A549 (cell line): ENCODE measurements around the gene CLEC2L. TPM values are rescaled to one million over a fixed set of nuclear protein-coding genes. Genes with fewer than 3 reads are reported as not detected.

ENCODE experiments used
- ATAC-seq, 2 experiments: fragments of 200-7000 bp in 1 of 2; fragments of >200 bp in 1 of 2; cut with Nextera tagmentation in 1 of 2; cut with Tn5 transposase in 1 of 2; 3 replicates each; pipeline versions ENCODE4 v1.8.0 to v1.9.1; 2018 to 2020; ENCODE audit warnings: mild to moderate bottlenecking in 1 of 2, moderate library complexity in 1 of 2
- CTCF ChIA-PET: fragments of 300-600 bp; sonication (Branson Sonifier 250); formaldehyde crosslinking; extraction: SDS; loops from one replicate; lab custom pipeline; 2021; ENCODE audit warnings: antibody characterized with exemption, inconsistent platforms; lab: Yijun Ruan, JAX
- POLR2A ChIA-PET: fragments of 350-600 bp; formaldehyde crosslinking; extraction: SDS; loops from one replicate; lab custom pipeline; 2021; ENCODE audit warnings: antibody characterized with exemption, inconsistent platforms; lab: Yijun Ruan, JAX
- DNase-seq, 2 experiments: peaks; one replicate each; pipeline versions ENCODE4 v3.0.0 to v3.0.0-alpha.2; 2011 to 2016; ENCODE audit warnings: low read depth in 1 of 2, low spot score in 1 of 2
- FAIRE-seq: peaks from 2 replicates; lab custom pipeline; 2011; peaks lifted over from hg19 to GRCh38; lab: Jason Lieb, UNC
- H3K27ac ChIP-seq, 2 experiments: fragments of >200 bp; sonication (Bioruptor Twin); formaldehyde crosslinking; 3 replicates each; pipeline ENCODE4 v1.5.1; 2016 to 2017
- H3K4me1 ChIP-seq: fragments of >200 bp; sonication (Bioruptor Twin); formaldehyde crosslinking; 3 replicates; pipeline ENCODE4 v1.6.1; 2016
- H3K4me2 ChIP-seq: fragments of >200 bp; sonication (Bioruptor Twin); formaldehyde crosslinking; 3 replicates; pipeline ENCODE4 v1.6.1; 2016
- H3K4me3 ChIP-seq: fragments of >200 bp; sonication (Bioruptor Twin); formaldehyde crosslinking; 3 replicates; pipeline ENCODE4 v1.5.1; 2016
- H3K9me3 ChIP-seq: fragments of >200 bp; sonication (Bioruptor Twin); formaldehyde crosslinking; 3 replicates; pipeline ENCODE4 v1.6.1; 2016
- BCL3 ChIP-seq: fragments of >200 bp; sonication (Bioruptor Twin); formaldehyde crosslinking; IDR thresholded peaks from 3 replicates; pipeline ENCODE4 v1.6.1; 2016
- EHMT2 ChIP-seq: fragments of 200-600 bp; sonication (generic); IDR thresholded peaks from 2 replicates; pipeline ENCODE4 v1.6.1; 2016; ENCODE audit warnings: antibody characterized with exemption, low read depth, mild to moderate bottlenecking, moderate library complexity
- ELK1 ChIP-seq: fragments of 150-350 bp; IDR thresholded peaks from 2 replicates; pipeline ENCODE4 v1.6.1; 2014; ENCODE audit warnings: low read depth, mild to moderate bottlenecking, low read length
- FOSL2 ChIP-seq, 2 experiments: fragments of 450-650 bp in 1 of 2; fragments of >200 bp in 1 of 2; sonication (Bioruptor Twin) in 1 of 2; formaldehyde crosslinking; IDR thresholded peaks; 2 replicates each; pipeline versions ENCODE4 v1.5.0 to v1.6.1; 2016 to 2020; ENCODE audit warnings: mild to moderate bottlenecking in 1 of 2, moderate library complexity in 1 of 2
- HOXA7 ChIP-seq: fragments of 250-450 bp; sonication (Bioruptor Pico); IDR thresholded peaks from 2 replicates; pipeline ENCODE4 v1.5.0; 2020; ENCODE audit warnings: mild to moderate bottlenecking, moderate library complexity
- JUNB ChIP-seq: fragments of >200 bp; sonication (Bioruptor Twin); formaldehyde crosslinking; IDR thresholded peaks from 2 replicates; pipeline ENCODE4 v1.6.1; 2016
- KDM1A ChIP-seq: fragments of 200-600 bp; sonication (generic); IDR thresholded peaks from 2 replicates; pipeline ENCODE4 v1.6.1; 2016; ENCODE audit warnings: low read depth, mild to moderate bottlenecking
- MAX ChIP-seq: IDR thresholded peaks from 2 replicates; pipeline ENCODE4 v1.6.1; 2012
- NR3C1 ChIP-seq: fragments of >200 bp; sonication (Bioruptor Twin); formaldehyde crosslinking; IDR thresholded peaks from 3 replicates; pipeline ENCODE4 v1.6.1; 2017
- RNF2 ChIP-seq: fragments of 200-600 bp; sonication (generic); IDR thresholded peaks from 2 replicates; pipeline ENCODE4 v1.6.1; 2016; ENCODE audit warnings: low read depth, mild to moderate bottlenecking, antibody characterized with exemption, moderate library complexity, borderline replicate concordance
- SMC3 ChIP-seq: fragments of >200 bp; sonication (Bioruptor Twin); formaldehyde crosslinking; IDR thresholded peaks from 3 replicates; pipeline ENCODE4 v1.6.1; 2018; ENCODE audit warnings: inconsistent platforms
- SREBF2 ChIP-seq: fragments of 450-650 bp; IDR thresholded peaks from 2 replicates; pipeline ENCODE4 v1.6.1; 2014; ENCODE audit warnings: mild to moderate bottlenecking, moderate library complexity
- TFCP2L1 ChIP-seq: fragments of 250-450 bp; sonication (Bioruptor Pico); IDR thresholded peaks from 2 replicates; pipeline ENCODE4 v1.5.0; 2021; ENCODE audit warnings: mild to moderate bottlenecking
- ZNF302 ChIP-seq: fragments of 250-450 bp; sonication (Bioruptor Pico); IDR thresholded peaks from 2 replicates; pipeline ENCODE4 v1.9.0; 2021; ENCODE audit warnings: inconsistent platforms, mild to moderate bottlenecking, moderate library complexity
- WGBS: methylation state at CpG from one replicate; pipeline ENCODE4 v1.1.6; 2017; ENCODE audit errors: missing lambda C conversion rate; 5-methylcytosine and 5-hydroxymethylcytosine counted together
- polyA plus RNA-seq, 4 experiments: library from polyadenylated mRNA; depleted of rRNA in 3 of 4; stranded (reverse); fragments of >200 nt; fragmentation: RNase III in 1 of 4; extraction: RNeasy Plus Mini Kit Qiagen cat#74134 plus additional on column Dnase treatment in 1 of 4; gene quantifications; 2 replicates in 3 of 4; 3 replicates in 1 of 4; pipeline ENCODE4 v1.2.3, GENCODE V29; 2011 to 2017
- TF ChIP-seq, protein P1 (sequence below): fragments of 450-650 bp; IDR thresholded peaks from 2 replicates; pipeline ENCODE4 v1.6.1; 2014; ENCODE audit warnings: antibody characterized with exemption
- TF ChIP-seq, protein P2 (sequence below): IDR thresholded peaks from 2 replicates; pipeline ENCODE4 v1.6.1; 2012

Gene CLEC2L
- polyA plus RNA-seq, 2 of the 4 experiments (the other 2 are of a cell fraction) = 0.28 TPM; not detected in 1

DNA sequence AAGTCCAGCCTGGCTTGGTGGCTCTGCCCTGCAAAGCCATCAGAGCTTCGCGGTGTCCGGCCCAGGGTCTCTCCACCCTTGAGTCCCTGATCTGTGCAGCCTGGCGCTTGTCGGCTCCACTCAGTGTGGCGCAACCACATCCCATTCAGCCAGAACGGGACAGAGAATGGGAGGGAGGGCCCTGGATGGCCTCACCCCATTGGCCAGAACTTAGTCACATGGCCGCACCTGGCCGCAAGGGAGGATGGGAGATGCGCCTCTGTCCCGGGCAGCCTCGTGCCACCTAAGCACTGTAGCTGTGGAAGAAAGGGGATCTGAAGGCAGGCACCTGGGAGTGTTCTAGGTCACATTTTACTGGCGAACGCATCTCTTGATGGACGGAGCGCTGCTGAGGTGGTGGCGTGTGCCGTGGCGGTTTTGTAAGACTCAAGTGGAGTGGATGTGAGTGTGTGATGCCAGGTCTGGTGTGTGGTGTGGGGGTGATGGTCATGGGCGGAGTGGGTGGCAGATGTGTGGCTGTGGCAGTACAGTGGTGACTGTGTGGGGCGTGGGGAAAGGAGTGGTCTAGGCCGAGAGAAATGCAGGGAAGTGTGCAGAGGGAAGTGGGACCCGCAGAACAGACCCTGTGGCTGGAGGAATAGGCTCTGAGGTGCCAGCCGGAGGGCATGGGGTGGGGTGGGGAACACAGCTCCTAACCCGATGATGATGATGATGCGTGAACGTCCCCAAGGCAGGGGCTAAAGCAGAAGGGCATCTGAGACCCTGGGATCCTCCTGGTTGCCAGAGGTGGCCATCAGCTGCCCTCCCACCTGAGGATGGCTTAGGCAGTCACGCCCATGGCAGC, 19.0 kb downstream of the CLEC2L start (continued):
- TF ChIP-seq KDM1A (no peak), SREBF2 (no peak), EHMT2 (no peak), JUNB (no peak)

DNA sequence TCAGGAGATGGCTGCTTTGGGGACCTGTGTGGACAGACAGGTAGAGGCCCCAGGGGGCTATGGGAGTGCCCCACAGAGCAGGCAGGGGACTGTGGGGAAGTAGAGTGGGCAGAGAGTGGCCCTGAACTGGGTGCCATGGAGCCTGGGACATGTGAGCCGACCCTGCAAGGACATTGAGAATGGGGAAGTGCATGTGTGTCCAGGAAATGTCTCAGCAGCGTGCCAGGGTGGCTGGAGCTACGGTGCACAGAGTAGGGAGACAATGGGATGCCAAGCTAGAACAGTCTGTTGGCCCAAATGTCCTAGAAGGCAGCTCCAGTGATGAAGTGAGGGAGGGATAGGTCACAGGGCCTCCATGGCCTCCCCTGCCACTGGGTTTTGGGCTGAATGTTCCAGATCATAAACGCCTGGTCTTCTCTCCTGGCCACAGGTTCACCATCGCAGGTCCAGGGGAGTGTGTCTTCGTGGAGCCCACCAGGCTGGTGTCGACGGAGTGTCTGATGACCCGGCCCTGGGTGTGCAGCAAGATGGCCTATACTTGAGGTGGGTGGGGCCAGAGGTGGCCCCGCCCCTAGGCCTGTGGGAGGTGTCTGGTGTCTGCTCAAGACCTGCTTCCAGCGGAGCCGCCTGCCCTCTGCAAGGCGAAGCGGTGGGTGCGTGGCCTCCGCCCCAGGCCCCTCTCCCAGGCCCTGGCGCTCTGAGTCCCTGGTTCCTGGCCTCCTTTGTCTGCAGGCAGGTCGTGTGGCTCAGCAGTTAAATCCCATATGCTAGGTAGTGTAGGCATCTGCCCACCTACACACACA, 20.5 kb downstream of the CLEC2L start:
- no peak for TF ChIP-seq TFCP2L1 (CRISPR knock-in tag)
- no peak for TF ChIP-seq HOXA7
- no peak for TF ChIP-seq BCL3
- TF ChIP-seq SMC3 = no peak
- WGBS = 78% methylated on average over 16 of the region's 18 CpGs
- Histone ChIP-seq H3K4me1 (no peaks in the 10 kb centered on the region), H3K4me3 (no peak overlapping the region), H3K4me2 (no peak overlapping the region), H3K9me3 (no peaks in the 10 kb centered on the region), H3K27ac (no peak overlapping the region)
- CTCF ChIA-PET = interaction anchor here (0.6 kb wide), 2 partner anchors 13 to 1085 kb away, joined by 3 to 5 read pairs; no protein-coding TSS in a partner anchor
- ATAC-seq (peak in 1 of 2 experiments; percentile 66; a peak in 3 of 6 replicates), DNase-seq (no peak), FAIRE-seq (no peak)
- POLR2A ChIA-PET = no interaction called here

DNA sequence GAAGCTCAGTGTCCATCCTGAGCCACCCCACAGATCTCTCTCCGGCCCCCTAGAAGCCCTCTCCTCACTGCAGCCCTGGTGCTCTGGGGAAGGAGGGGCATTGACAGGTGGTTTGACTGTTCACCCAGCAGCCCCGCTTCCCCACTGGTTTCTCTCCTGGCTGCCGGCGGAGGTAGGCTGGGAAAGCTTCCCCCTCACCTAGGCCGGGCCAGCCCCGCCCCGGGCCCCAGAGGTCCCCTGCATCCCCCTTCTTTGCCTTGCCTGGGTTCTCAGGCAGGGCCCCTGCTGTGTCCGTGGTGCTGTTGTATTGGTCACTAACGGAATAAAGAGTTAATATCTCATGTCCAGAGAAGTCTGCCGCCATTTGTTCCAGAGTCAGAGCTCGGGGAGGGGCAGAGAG, 21.2 kb downstream of the CLEC2L start:
- 85% methylated on average over 7 of the region's 11 CpGs for WGBS
- no peak for FAIRE-seq
- H3K4me2 ChIP-seq = no peak overlapping the region
- POLR2A ChIA-PET = no interaction called here
- TF ChIP-seq ELK1 (no peak), RNF2 (no peak), JUNB (no peak), NR3C1 (no peak), SREBF2 (no peak), FOSL2 (IDR thresholded peaks at IDR 0.05) (no peak), FOSL2 (CRISPR knock-in tag; IDR thresholded peaks at IDR 0.05) (no peak), ZNF302 (CRISPR knock-in tag) (no peak), MAX (no peak)
- TF ChIP-seq, protein P1, sequence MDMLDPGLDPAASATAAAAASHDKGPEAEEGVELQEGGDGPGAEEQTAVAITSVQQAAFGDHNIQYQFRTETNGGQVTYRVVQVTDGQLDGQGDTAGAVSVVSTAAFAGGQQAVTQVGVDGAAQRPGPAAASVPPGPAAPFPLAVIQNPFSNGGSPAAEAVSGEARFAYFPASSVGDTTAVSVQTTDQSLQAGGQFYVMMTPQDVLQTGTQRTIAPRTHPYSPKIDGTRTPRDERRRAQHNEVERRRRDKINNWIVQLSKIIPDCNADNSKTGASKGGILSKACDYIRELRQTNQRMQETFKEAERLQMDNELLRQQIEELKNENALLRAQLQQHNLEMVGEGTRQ = no peak
- TF ChIP-seq, protein P2, sequence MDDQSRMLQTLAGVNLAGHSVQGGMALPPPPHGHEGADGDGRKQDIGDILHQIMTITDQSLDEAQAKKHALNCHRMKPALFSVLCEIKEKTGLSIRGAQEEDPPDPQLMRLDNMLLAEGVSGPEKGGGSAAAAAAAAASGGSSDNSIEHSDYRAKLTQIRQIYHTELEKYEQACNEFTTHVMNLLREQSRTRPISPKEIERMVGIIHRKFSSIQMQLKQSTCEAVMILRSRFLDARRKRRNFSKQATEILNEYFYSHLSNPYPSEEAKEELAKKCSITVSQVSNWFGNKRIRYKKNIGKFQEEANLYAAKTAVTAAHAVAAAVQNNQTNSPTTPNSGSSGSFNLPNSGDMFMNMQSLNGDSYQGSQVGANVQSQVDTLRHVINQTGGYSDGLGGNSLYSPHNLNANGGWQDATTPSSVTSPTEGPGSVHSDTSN = no peak
- TF ChIP-seq, all 56 proteins: peak for 0
- no peaks in the 10 kb centered on the region for H3K9me3 ChIP-seq
- CTCF ChIA-PET = interaction anchor here (0.6 to 1.4 kb wide), 3 partner anchors 12 to 462 kb away, joined by 3 read pairs; no protein-coding TSS in a partner anchor
- no peak overlapping the region for H3K4me3 ChIP-seq
- no peak for DNase-seq
- ATAC-seq = no peak
- no peaks in the 10 kb centered on the region for H3K4me1 ChIP-seq
- no peak overlapping the region for H3K27ac ChIP-seq
